Measurements from ENCODE around the gene SIGLEC1.

SIGLEC1 gene

GRCh38 chr20:3716195-3716834 is 3.9 kb upstream of the SIGLEC1 start:
- TF ChIP-seq FOXP2 (optimal IDR thresholded peaks at IDR 0.05; ENCODE audit: control extremely low read depth, extremely low read length, insufficient read depth), result no peak
- TF ChIP-seq EZH2 (IDR thresholded peaks at IDR 0.05), result no peak
- TF ChIP-seq POLR2AphosphoS5 (IDR thresholded peaks at IDR 0.05; ENCODE audit: borderline replicate concordance, low read depth, low read length), result no peak
- Histone ChIP-seq H3K9ac (ENCODE audit: insufficient read length) (no peak overlapping the region), H3K27ac (no peak overlapping the region), H3K36me3 (ENCODE audit: insufficient read depth, low read length) (no peaks in the 10 kb centered on the region), H3K4me3 (no peak overlapping the region), H3K9me3 (ENCODE audit: low read depth, low read length) (no peaks in the 10 kb centered on the region)
- no peak for DNase-seq (ENCODE audit: low read depth, low spot score)

- no peak for DNase-seq (ENCODE audit: low read depth, low spot score)
- H3K9me3 ChIP-seq (ENCODE audit: low read depth, low read length), result no peaks in the 10 kb centered on the region
- TF ChIP-seq POLR2AphosphoS5 (IDR thresholded peaks at IDR 0.05; ENCODE audit: borderline replicate concordance, low read depth, low read length) (no peak), FOXP2 (optimal IDR thresholded peaks at IDR 0.05; ENCODE audit: control extremely low read depth, extremely low read length, insufficient read depth) (no peak), EZH2 (IDR thresholded peaks at IDR 0.05) (no peak)
- no peaks in the 10 kb centered on the region for H3K36me3 ChIP-seq (ENCODE audit: insufficient read depth, low read length)
- no peak overlapping the region for H3K4me3 ChIP-seq
- H3K27ac ChIP-seq, result no peak overlapping the region
- H3K9ac ChIP-seq (ENCODE audit: insufficient read length), result no peak overlapping the region
Observed at GRCh38 chr20:3714092-3714491, 1.7 kb upstream of the SIGLEC1 start.

GRCh38 chr20:3711484-3711941 is 887 bp downstream of the SIGLEC1 start:
- Histone ChIP-seq H3K36me3 (ENCODE audit: insufficient read depth, low read length) (no peaks in the 10 kb centered on the region), H3K27ac (no peak overlapping the region), H3K4me3 (no peak overlapping the region), H3K9me3 (ENCODE audit: low read depth, low read length) (no peaks in the 10 kb centered on the region), H3K9ac (ENCODE audit: insufficient read length) (no peak overlapping the region)
- DNase-seq (ENCODE audit: low read depth, low spot score), result no peak
- no peak for TF ChIP-seq EZH2 (IDR thresholded peaks at IDR 0.05)
- TF ChIP-seq FOXP2 (optimal IDR thresholded peaks at IDR 0.05; ENCODE audit: control extremely low read depth, extremely low read length, insufficient read depth), result no peak
- TF ChIP-seq POLR2AphosphoS5 (IDR thresholded peaks at IDR 0.05; ENCODE audit: borderline replicate concordance, low read depth, low read length), result no peak

GRCh38 chr20:3710703-3711483 is 1.5 kb downstream of the SIGLEC1 start:
- H3K9me3 ChIP-seq (ENCODE audit: low read depth, low read length), result no peaks in the 10 kb centered on the region
- H3K9ac ChIP-seq (ENCODE audit: insufficient read length), result no peak overlapping the region
- H3K4me3 ChIP-seq, result no peak overlapping the region
- TF ChIP-seq POLR2AphosphoS5 (IDR thresholded peaks at IDR 0.05; ENCODE audit: borderline replicate concordance, low read depth, low read length), result no peak
- no peak for TF ChIP-seq EZH2 (IDR thresholded peaks at IDR 0.05)
- no peak for TF ChIP-seq FOXP2 (optimal IDR thresholded peaks at IDR 0.05; ENCODE audit: control extremely low read depth, extremely low read length, insufficient read depth)
- no peak for DNase-seq (ENCODE audit: low read depth, low spot score)
- no peak overlapping the region for H3K27ac ChIP-seq
- no peaks in the 10 kb centered on the region for H3K36me3 ChIP-seq (ENCODE audit: insufficient read depth, low read length)

GRCh38 chr20:3710011-3710466 is 2.4 kb downstream of the SIGLEC1 start:
- H3K9me3 ChIP-seq (ENCODE audit: low read depth, low read length), result no peaks in the 10 kb centered on the region
- no peak for DNase-seq (ENCODE audit: low read depth, low spot score)
- no peaks in the 10 kb centered on the region for H3K36me3 ChIP-seq (ENCODE audit: insufficient read depth, low read length)
- H3K9ac ChIP-seq (ENCODE audit: insufficient read length), result no peak overlapping the region
- H3K27ac ChIP-seq, result no peak overlapping the region
- TF ChIP-seq EZH2 (IDR thresholded peaks at IDR 0.05), result no peak
- TF ChIP-seq FOXP2 (optimal IDR thresholded peaks at IDR 0.05; ENCODE audit: control extremely low read depth, extremely low read length, insufficient read depth), result no peak
- TF ChIP-seq POLR2AphosphoS5 (IDR thresholded peaks at IDR 0.05; ENCODE audit: borderline replicate concordance, low read depth, low read length), result no peak
- H3K4me3 ChIP-seq, result no peak overlapping the region

- no peaks in the 10 kb centered on the region for H3K36me3 ChIP-seq (ENCODE audit: insufficient read depth, low read length)
- DNase-seq (ENCODE audit: low read depth, low spot score), result no peak
- H3K9ac ChIP-seq (ENCODE audit: insufficient read length), result no peak overlapping the region
- H3K27ac ChIP-seq, result no peak overlapping the region
- no peaks in the 10 kb centered on the region for H3K9me3 ChIP-seq (ENCODE audit: low read depth, low read length)
- H3K4me3 ChIP-seq, result no peak overlapping the region
- TF ChIP-seq EZH2 (IDR thresholded peaks at IDR 0.05) (no peak), FOXP2 (optimal IDR thresholded peaks at IDR 0.05; ENCODE audit: control extremely low read depth, extremely low read length, insufficient read depth) (no peak)
Observed at GRCh38 chr20:3707508-3707899, 4.9 kb downstream of the SIGLEC1 start.

GRCh38 chr20:3706774-3707507 is 5.5 kb downstream of the SIGLEC1 start:
- TF ChIP-seq FOXP2 (optimal IDR thresholded peaks at IDR 0.05; ENCODE audit: control extremely low read depth, extremely low read length, insufficient read depth), result no peak
- TF ChIP-seq EZH2 (IDR thresholded peaks at IDR 0.05), result no peak
- TF ChIP-seq POLR2AphosphoS5 (IDR thresholded peaks at IDR 0.05; ENCODE audit: borderline replicate concordance, low read depth, low read length), result no peak
- Histone ChIP-seq H3K9me3 (ENCODE audit: low read depth, low read length) (no peaks in the 10 kb centered on the region), H3K4me3 (no peak overlapping the region), H3K9ac (ENCODE audit: insufficient read length) (no peak overlapping the region), H3K27ac (no peak overlapping the region), H3K36me3 (ENCODE audit: insufficient read depth, low read length) (no peaks in the 10 kb centered on the region)
- no peak for DNase-seq (ENCODE audit: low read depth, low spot score)

Data from SK-N-MC (cell line).